Type B pancreatic cell (in vitro differentiated cells): ENCODE results near the gene HSPA1L. TPM values are rescaled to one million over a fixed set of nuclear protein-coding genes. Genes with fewer than 3 reads are reported as not detected.
"Not testable (repeated sequence)": the region's sequence is repeated elsewhere in the genome, so short reads cannot be mapped to it uniquely, and the experiment has no call there.

Experiments used
- DNase-seq: peaks from one replicate; pipeline ENCODE4 v3.0.0; 2021; ENCODE audit warnings: mixed read lengths; ENCODE audit not compliant: unreplicated experiment; ENCODE audit errors: extremely low spot score
- H3K27ac Mint-ChIP-seq: 2 replicates; pipeline ENCODE4 v1.8.0; 2021; ENCODE audit warnings: mild to moderate bottlenecking, mixed read lengths
- H3K27me3 Mint-ChIP-seq: 2 replicates; pipeline ENCODE4 v1.8.0; 2021; ENCODE audit warnings: mixed read lengths
- H3K36me3 Mint-ChIP-seq: 2 replicates; pipeline ENCODE4 v1.8.0; 2021; ENCODE audit warnings: mixed read lengths
- H3K4me1 Mint-ChIP-seq: one replicate; pipeline ENCODE4 v1.8.0; 2021; ENCODE audit warnings: mixed read lengths; ENCODE audit not compliant: unreplicated experiment
- H3K4me3 Mint-ChIP-seq: 2 replicates; pipeline ENCODE4 v1.8.0; 2021; ENCODE audit warnings: mild to moderate bottlenecking, mixed read lengths
- H3K9me3 Mint-ChIP-seq: 2 replicates; pipeline ENCODE4 v1.8.0; 2021; ENCODE audit warnings: mixed read lengths
- CTCF ChIP-seq: fragments of 200-600 bp; sonication (generic); conservative IDR thresholded peaks from 2 replicates; pipeline ENCODE4 v1.5.0; 2021; ENCODE audit warnings: antibody characterized with exemption, mild to moderate bottlenecking
- total RNA-seq: library from RNA; stranded (reverse); gene quantifications from 2 replicates; pipeline ENCODE4 v1.2.1, GENCODE V29; 2021; ENCODE audit warnings: low replicate concordance

Gene HSPA1L
- total RNA-seq, 1 donor from 2014 or later = 1.8 TPM

- peaks cover 40% of the 10 kb centered on the region for H3K4me1 Mint-ChIP-seq
- H3K4me3 Mint-ChIP-seq = peak overlapping the region; percentile 93
- no peak for DNase-seq
- H3K36me3 Mint-ChIP-seq = peaks cover 4% of the 10 kb centered on the region
- no peaks in the 10 kb centered on the region for H3K9me3 Mint-ChIP-seq
- peak overlapping the region; percentile 98 for H3K27ac Mint-ChIP-seq
- no peak for TF ChIP-seq CTCF
- no peaks in the 10 kb centered on the region for H3K27me3 Mint-ChIP-seq
Measured at GRCh38 chr6:31821301-31822035, 6.4 kb upstream of the HSPA1L start.

GRCh38 chr6:31820399-31820798 lies 5.3 kb upstream of the HSPA1L start:
- not testable (repeated sequence) for H3K9me3 Mint-ChIP-seq, H3K36me3 Mint-ChIP-seq, DNase-seq, H3K27me3 Mint-ChIP-seq
- Mint-ChIP-seq H3K4me3 (peak overlapping the region; percentile 93), H3K27ac (peak overlapping the region; percentile 98), H3K4me1 (peaks cover 35% of the 10 kb centered on the region)

- Mint-ChIP-seq H3K9me3 (no peaks in the 10 kb centered on the region), H3K27ac (peak overlapping the region; percentile 64), H3K27me3 (no peaks in the 10 kb centered on the region), H3K4me3 (peak overlapping the region; percentile 65), H3K4me1 (peaks cover 30% of the 10 kb centered on the region), H3K36me3 (peaks cover 4% of the 10 kb centered on the region)
- no peak for TF ChIP-seq CTCF
- no peak for DNase-seq
Measured at GRCh38 chr6:31819871-31820299, 4.8 kb upstream of the HSPA1L start.

GRCh38 chr6:31817929-31818511 lies 2.9 kb upstream of the HSPA1L start:
- not testable (repeated sequence) for DNase-seq, H3K27me3 Mint-ChIP-seq, H3K36me3 Mint-ChIP-seq, H3K9me3 Mint-ChIP-seq
- Mint-ChIP-seq H3K27ac (peak overlapping the region; percentile 9), H3K4me3 (peak overlapping the region; percentile 52), H3K4me1 (peaks cover 22% of the 10 kb centered on the region)

- peaks cover 15% of the 10 kb centered on the region for H3K4me1 Mint-ChIP-seq
- H3K9me3 Mint-ChIP-seq, H3K36me3 Mint-ChIP-seq, DNase-seq, H3K27me3 Mint-ChIP-seq: not testable (repeated sequence)
- H3K4me3 Mint-ChIP-seq = peak overlapping the region; percentile 52
- H3K27ac Mint-ChIP-seq = peak overlapping the region; percentile 9
Measured at GRCh38 chr6:31817133-31817928, 2.2 kb upstream of the HSPA1L start.

- no peak for TF ChIP-seq CTCF
- no peaks in the 10 kb centered on the region for H3K4me1 Mint-ChIP-seq
- no peak for DNase-seq
- H3K36me3 Mint-ChIP-seq = peaks cover 4% of the 10 kb centered on the region
- H3K9me3 Mint-ChIP-seq = no peaks in the 10 kb centered on the region
- peak overlapping the region; percentile 93 for H3K27ac Mint-ChIP-seq
- H3K27me3 Mint-ChIP-seq = no peaks in the 10 kb centered on the region
- H3K4me3 Mint-ChIP-seq = peak overlapping the region; percentile 87
Measured at GRCh38 chr6:31814677-31815024, 432 bp downstream of the HSPA1L start.

- DNase-seq = no peak
- no peaks in the 10 kb centered on the region for H3K9me3 Mint-ChIP-seq
- no peak for TF ChIP-seq CTCF
- H3K36me3 Mint-ChIP-seq = peaks cover 4% of the 10 kb centered on the region
- H3K27me3 Mint-ChIP-seq = no peaks in the 10 kb centered on the region
- H3K4me1 Mint-ChIP-seq = no peaks in the 10 kb centered on the region
- peak overlapping the region; percentile 93 for H3K27ac Mint-ChIP-seq
- H3K4me3 Mint-ChIP-seq = no peak overlapping the region
Measured at GRCh38 chr6:31813465-31813849, 1.6 kb downstream of the HSPA1L start.
